Measurements from ENCODE around the gene MUC5AC.

MUC5AC gene, protein sequence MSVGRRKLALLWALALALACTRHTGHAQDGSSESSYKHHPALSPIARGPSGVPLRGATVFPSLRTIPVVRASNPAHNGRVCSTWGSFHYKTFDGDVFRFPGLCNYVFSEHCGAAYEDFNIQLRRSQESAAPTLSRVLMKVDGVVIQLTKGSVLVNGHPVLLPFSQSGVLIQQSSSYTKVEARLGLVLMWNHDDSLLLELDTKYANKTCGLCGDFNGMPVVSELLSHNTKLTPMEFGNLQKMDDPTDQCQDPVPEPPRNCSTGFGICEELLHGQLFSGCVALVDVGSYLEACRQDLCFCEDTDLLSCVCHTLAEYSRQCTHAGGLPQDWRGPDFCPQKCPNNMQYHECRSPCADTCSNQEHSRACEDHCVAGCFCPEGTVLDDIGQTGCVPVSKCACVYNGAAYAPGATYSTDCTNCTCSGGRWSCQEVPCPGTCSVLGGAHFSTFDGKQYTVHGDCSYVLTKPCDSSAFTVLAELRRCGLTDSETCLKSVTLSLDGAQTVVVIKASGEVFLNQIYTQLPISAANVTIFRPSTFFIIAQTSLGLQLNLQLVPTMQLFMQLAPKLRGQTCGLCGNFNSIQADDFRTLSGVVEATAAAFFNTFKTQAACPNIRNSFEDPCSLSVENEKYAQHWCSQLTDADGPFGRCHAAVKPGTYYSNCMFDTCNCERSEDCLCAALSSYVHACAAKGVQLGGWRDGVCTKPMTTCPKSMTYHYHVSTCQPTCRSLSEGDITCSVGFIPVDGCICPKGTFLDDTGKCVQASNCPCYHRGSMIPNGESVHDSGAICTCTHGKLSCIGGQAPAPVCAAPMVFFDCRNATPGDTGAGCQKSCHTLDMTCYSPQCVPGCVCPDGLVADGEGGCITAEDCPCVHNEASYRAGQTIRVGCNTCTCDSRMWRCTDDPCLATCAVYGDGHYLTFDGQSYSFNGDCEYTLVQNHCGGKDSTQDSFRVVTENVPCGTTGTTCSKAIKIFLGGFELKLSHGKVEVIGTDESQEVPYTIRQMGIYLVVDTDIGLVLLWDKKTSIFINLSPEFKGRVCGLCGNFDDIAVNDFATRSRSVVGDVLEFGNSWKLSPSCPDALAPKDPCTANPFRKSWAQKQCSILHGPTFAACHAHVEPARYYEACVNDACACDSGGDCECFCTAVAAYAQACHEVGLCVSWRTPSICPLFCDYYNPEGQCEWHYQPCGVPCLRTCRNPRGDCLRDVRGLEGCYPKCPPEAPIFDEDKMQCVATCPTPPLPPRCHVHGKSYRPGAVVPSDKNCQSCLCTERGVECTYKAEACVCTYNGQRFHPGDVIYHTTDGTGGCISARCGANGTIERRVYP (N-terminal part only)

GRCh38 chr11:1157645-1158591 lies at the start of gene MUC5AC:
Gene MUC5AC, plus strand, starts transcription at chr11:1157953. Its CDS starts 47 bp downstream, at chr11:1158000.
- TF ChIP-seq, protein P1, sequence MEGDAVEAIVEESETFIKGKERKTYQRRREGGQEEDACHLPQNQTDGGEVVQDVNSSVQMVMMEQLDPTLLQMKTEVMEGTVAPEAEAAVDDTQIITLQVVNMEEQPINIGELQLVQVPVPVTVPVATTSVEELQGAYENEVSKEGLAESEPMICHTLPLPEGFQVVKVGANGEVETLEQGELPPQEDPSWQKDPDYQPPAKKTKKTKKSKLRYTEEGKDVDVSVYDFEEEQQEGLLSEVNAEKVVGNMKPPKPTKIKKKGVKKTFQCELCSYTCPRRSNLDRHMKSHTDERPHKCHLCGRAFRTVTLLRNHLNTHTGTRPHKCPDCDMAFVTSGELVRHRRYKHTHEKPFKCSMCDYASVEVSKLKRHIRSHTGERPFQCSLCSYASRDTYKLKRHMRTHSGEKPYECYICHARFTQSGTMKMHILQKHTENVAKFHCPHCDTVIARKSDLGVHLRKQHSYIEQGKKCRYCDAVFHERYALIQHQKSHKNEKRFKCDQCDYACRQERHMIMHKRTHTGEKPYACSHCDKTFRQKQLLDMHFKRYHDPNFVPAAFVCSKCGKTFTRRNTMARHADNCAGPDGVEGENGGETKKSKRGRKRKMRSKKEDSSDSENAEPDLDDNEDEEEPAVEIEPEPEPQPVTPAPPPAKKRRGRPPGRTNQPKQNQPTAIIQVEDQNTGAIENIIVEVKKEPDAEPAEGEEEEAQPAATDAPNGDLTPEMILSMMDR (IDR thresholded peaks at IDR 0.05; ENCODE audit: borderline replicate concordance, control extremely low read depth, extremely low read depth, insufficient read depth, missing control alignments), result no peak
- in situ Hi-C loops (cut with MboI; ENCODE audit: low sequenced_read_pairs, unreplicated experiment), result no loop called here
- peak; percentile 32 for DNase-seq (ENCODE audit: low spot score)

DNA sequence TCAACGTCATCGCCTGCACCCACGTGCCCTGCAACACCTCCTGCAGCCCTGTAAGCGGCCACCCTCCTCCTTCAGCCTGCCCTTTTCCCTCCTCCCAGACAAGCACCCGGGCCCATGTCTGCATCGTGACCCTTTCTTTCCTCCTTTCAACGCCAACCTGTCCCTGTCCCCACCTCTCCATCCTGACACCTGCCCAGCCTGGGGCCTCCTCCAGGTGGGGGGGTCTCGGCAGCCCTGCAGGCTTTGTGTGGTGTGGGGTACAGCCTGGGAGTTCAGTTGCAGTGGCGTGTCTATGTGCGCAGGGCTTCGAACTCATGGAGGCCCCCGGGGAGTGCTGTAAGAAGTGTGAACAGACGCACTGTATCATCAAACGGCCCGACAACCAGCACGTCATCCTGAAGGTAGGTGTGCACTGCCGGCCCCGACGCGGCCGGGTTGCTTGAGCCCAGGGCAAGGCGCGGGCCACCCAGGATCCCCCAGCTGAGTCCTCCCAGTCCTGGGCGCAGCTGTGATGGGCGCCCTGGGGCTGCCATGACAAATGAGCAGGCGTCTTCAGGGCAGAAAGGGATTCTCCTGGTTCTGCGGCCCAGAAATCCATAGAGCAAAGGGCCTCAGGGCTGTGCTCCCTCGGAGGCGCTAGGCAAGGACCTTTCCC lies 49.4 kb upstream of the MUC5AC start:
- TF ChIP-seq, protein P1 (IDR thresholded peaks at IDR 0.05; ENCODE audit: borderline replicate concordance, control extremely low read depth, extremely low read depth, insufficient read depth, missing control alignments), result no peak
- in situ Hi-C loops (cut with MboI; ENCODE audit: low sequenced_read_pairs, unreplicated experiment), result no loop called here

GRCh38 chr11:1109101-1109917 lies 48.4 kb upstream of the MUC5AC start:
- in situ Hi-C loops (cut with MboI; ENCODE audit: low sequenced_read_pairs, unreplicated experiment), result no loop called here
- TF ChIP-seq, protein P1 (IDR thresholded peaks at IDR 0.05; ENCODE audit: borderline replicate concordance, control extremely low read depth, extremely low read depth, insufficient read depth, missing control alignments), result no peak
- no peak for DNase-seq (ENCODE audit: low spot score)

More for the DNA sequence above, 49.4 kb upstream of the MUC5AC start:
- DNase-seq (ENCODE audit: low spot score), result no peak

GRCh38 chr11:1109918-1110705 lies 47.6 kb upstream of the MUC5AC start:
- TF ChIP-seq, protein P1 (IDR thresholded peaks at IDR 0.05; ENCODE audit: borderline replicate concordance, control extremely low read depth, extremely low read depth, insufficient read depth, missing control alignments), result no peak

More at GRCh38 chr11:1109918-1110705, 47.6 kb upstream of the MUC5AC start:
- no peak for DNase-seq (ENCODE audit: low spot score)
- in situ Hi-C loops (cut with MboI; ENCODE audit: low sequenced_read_pairs, unreplicated experiment), result no loop called here

All from GM13976 (cell line).